OCI-LY7 (cell line): ENCODE results near the gene SLC25A42. TPM values are rescaled to one million over a fixed set of nuclear protein-coding genes. Genes with fewer than 3 reads are reported as not detected.
A peak's percentile ranks its signal among the peaks of the same experiment; 100 is the strongest.

Experiments used
- BruUV-seq: library from RNA; stranded (reverse); fragments of 400-500 nt; replicated peaks from 2 replicates; lab custom pipeline; 2021; lab: Mats Ljungman, UMichigan
- CTCF ChIA-PET: fragments of 300-600 bp; sonication (Branson Sonifier 250); formaldehyde crosslinking; loops from one replicate; lab custom pipeline; 2022; ENCODE audit warnings: antibody characterized with exemption; ENCODE audit not compliant: unreplicated experiment; lab: Charles Lee
- POLR2A ChIA-PET: fragments of 300-600 bp; sonication (Branson Sonifier 250); formaldehyde crosslinking; loops from one replicate; lab custom pipeline; 2022; ENCODE audit warnings: antibody characterized with exemption; lab: Charles Lee
- DNase-seq: peaks from one replicate; pipeline ENCODE4 v3.0.0-alpha.2; 2015; ENCODE audit warnings: low spot score
- H2AFZ ChIP-seq: fragments of 200-600 bp; sonication (generic), shearing (Covaris generic); 2 replicates; pipeline ENCODE4 v1.6.1; 2014; ENCODE audit warnings: mild to moderate bottlenecking, antibody characterized with exemption, low read length, moderate library complexity
- H3K27ac ChIP-seq: fragments of 200-600 bp; sonication (generic); 2 replicates; pipeline ENCODE4 v1.5.1; 2014; ENCODE audit warnings: mixed run types, low read depth, mild to moderate bottlenecking, moderate library complexity, low read length, inconsistent platforms; ENCODE audit not compliant: poor library complexity, severe bottlenecking
- H3K36me3 ChIP-seq: fragments of 200-600 bp; sonication (generic); 2 replicates; pipeline ENCODE4 v1.6.1; 2014; ENCODE audit warnings: mild to moderate bottlenecking, antibody characterized with exemption, low read length, moderate library complexity, mixed read lengths; ENCODE audit not compliant: insufficient read depth
- H3K4me1 ChIP-seq: fragments of 200-600 bp; sonication (generic); 2 replicates; pipeline ENCODE4 v1.5.1; 2014; ENCODE audit warnings: mild to moderate bottlenecking, low read length; ENCODE audit not compliant: insufficient read depth, poor library complexity, severe bottlenecking
- H3K4me2 ChIP-seq: fragments of 200-600 bp; sonication (generic); 2 replicates; pipeline ENCODE4 v1.6.1; 2014; ENCODE audit warnings: mild to moderate bottlenecking, low read length
- H3K4me3 ChIP-seq: fragments of 200-600 bp; sonication (generic); 2 replicates; pipeline ENCODE4 v1.5.1; 2014; ENCODE audit warnings: mild to moderate bottlenecking, low read depth, low read length; ENCODE audit not compliant: poor library complexity, severe bottlenecking
- H3K79me2 ChIP-seq: fragments of 200-600 bp; sonication (generic); 2 replicates; pipeline ENCODE4 v1.6.1; 2016; ENCODE audit warnings: low read depth, mild to moderate bottlenecking, low read length, moderate library complexity, mixed read lengths; ENCODE audit not compliant: insufficient read depth
- H3K9me2 ChIP-seq: fragments of 200-600 bp; sonication (generic); 2 replicates; pipeline ENCODE4 v1.6.1; 2016; ENCODE audit warnings: mild to moderate bottlenecking, low read length, mixed read lengths; ENCODE audit not compliant: insufficient read depth
- H3K9me3 ChIP-seq: fragments of 200-600 bp; sonication (generic); 2 replicates; pipeline ENCODE4 v1.6.1; 2014; ENCODE audit warnings: mild to moderate bottlenecking, mixed run types, low read length, mixed read lengths
- H4K20me1 ChIP-seq: fragments of 200-600 bp; sonication (generic); 2 replicates; pipeline ENCODE4 v1.6.1; 2014; ENCODE audit warnings: mild to moderate bottlenecking, antibody characterized with exemption, low read length, moderate library complexity, mixed read lengths; ENCODE audit not compliant: insufficient read depth
- CTCF ChIP-seq: fragments of 200-600 bp; sonication (generic); conservative IDR thresholded peaks from 2 replicates; pipeline ENCODE4 v1.5.1; 2014; ENCODE audit warnings: mild to moderate bottlenecking, antibody characterized with exemption, low read length, moderate library complexity, mixed read lengths
- EZH2phosphoT487 ChIP-seq: fragments of 200-600 bp; sonication (generic); IDR thresholded peaks from 2 replicates; pipeline ENCODE4 v1.6.1; 2018; ENCODE audit warnings: low read depth, borderline replicate concordance, mild to moderate bottlenecking, mixed run types, antibody characterized with exemption, low read length, moderate library complexity, mixed read lengths
- intact Hi-C: fragments of 100-400 bp; cut with micrococcal nuclease; formaldehyde crosslinking; loops from one replicate; pipeline ENCODE4 v1.10.0; 2022; ENCODE audit not compliant: unreplicated experiment
- total RNA-seq, 2 experiments: library from RNA; depleted of rRNA in 1 of 2; stranded (reverse); fragments of >200 nt in 1 of 2; shearing (Covaris generic) in 1 of 2; gene quantifications; 2 replicates each; pipeline ENCODE4 v1.2.3, GENCODE V29; 2014 to 2022

SLC25A42 gene
- total RNA-seq, 2 experiments from 2014 or later: 13.8 to 23.4 TPM

- H3K79me2 ChIP-seq: no peaks in the 10 kb centered on the region
- intact Hi-C loops: no loop called here
- H3K9me3 ChIP-seq: no peaks in the 10 kb centered on the region
- peak; percentile 21 for DNase-seq
- no peaks in the 10 kb centered on the region for H3K9me2 ChIP-seq
- TF ChIP-seq EZH2phosphoT487 (no peak), CTCF (peak; percentile 48; the same call in 1 of the 2 replicates)
- H3K27ac ChIP-seq: no peak overlapping the region
- 0 out of 2 replicates have a peak, but pooled peaks cover 3% of the 10 kb centered on the region for H3K36me3 ChIP-seq
- CTCF ChIA-PET: no interaction called here
- H4K20me1 ChIP-seq: no peaks in the 10 kb centered on the region
- BruUV-seq: no TSS peak
- no peak overlapping the region for H3K4me3 ChIP-seq
- H3K4me1 ChIP-seq: no peaks in the 10 kb centered on the region
- no peak overlapping the region for H3K4me2 ChIP-seq
- no peak overlapping the region for H2AFZ ChIP-seq
- POLR2A ChIA-PET: no interaction called here
Measured at GRCh38 chr19:19113040-19113626, 49.3 kb downstream of the SLC25A42 start.

GRCh38 chr19:19115954-19116353 lies 52.2 kb downstream of the SLC25A42 start:
- Histone ChIP-seq H3K9me3 (no peaks in the 10 kb centered on the region), H3K4me3 (no peak overlapping the region), H2AFZ (no peak overlapping the region), H3K79me2 (no peaks in the 10 kb centered on the region), H3K9me2 (no peaks in the 10 kb centered on the region), H4K20me1 (no peaks in the 10 kb centered on the region), H3K36me3 (peaks cover 28% of the 10 kb centered on the region), H3K4me2 (no peak overlapping the region), H3K27ac (no peak overlapping the region), H3K4me1 (no peaks in the 10 kb centered on the region)
- intact Hi-C loops: loop anchor here (5.0 kb wide), 1 partner anchor 54 kb away; the partner anchor contains the start of gene SLC25A42
- TF ChIP-seq EZH2phosphoT487 (no peak), CTCF (peak; percentile 83)
- DNase-seq: peak; percentile 58
- ChIA-PET POLR2A (interaction anchor here (0.6 kb wide), 2 partner anchors 10 to 118 kb away, joined by 4 read pairs; no protein-coding TSS in a partner anchor), CTCF (interaction anchor here (0.6 kb wide), 1 partner anchor 69 kb away, joined by 3 read pairs; no protein-coding TSS in a partner anchor)
- BruUV-seq: no TSS peak
